SIG-M5 (cell line): ENCODE data around the gene TCERG1L.
"Not testable (repeated sequence)": the region's sequence is repeated elsewhere in the genome, so short reads cannot be mapped to it uniquely, and the experiment has no call there.

ENCODE experiments used
- DNase-seq: peaks from one replicate; lab custom pipeline; 2025; lab: John Stamatoyannopoulos, UW

The TCERG1L gene

DNA sequence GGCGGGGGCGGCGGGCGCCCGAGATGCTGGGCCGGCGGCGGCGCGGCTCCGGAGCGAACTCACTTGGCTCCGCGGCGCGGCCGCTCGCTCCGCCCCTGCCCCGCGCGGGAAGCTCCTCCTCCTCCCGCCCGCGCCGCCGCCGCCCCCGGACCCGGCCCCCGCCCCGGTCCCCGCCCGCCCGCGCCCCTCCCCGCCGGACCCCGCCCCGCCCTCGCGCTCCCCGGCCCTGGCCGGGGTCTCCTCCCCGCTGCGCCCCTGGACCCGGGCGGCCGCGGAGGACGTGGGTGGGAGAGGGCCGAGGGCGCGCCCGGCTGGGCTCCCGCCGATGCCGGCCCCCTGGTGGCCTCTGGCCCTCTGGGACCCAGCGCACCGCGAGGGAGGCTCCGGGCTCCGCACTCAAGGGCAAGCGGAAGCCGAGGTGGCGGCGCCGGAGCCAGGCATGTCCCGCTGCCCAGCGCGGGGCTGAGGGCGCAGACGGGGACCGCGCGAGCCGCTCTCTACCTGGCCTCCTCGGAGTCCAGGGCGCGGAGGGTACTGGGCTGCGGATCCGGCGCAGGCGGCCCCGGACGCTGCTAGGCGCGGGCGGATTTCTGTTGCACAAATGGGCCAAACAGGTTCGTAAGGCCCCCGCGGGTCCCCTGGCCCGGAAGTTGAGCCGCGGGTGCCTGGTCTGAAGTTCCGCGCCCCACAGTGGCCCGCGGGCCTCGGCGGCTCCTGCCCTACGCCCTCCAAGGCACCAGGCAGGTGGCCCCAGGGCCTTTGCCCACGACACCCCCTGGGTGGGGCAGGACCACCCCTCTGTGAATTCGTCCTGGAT lies at the start of gene TCERG1L:
TSS of gene TCERG1L (minus strand) at position 61 of the 817 bp plus-strand sequence. CDS start 86 bp downstream, outside the sequence.
- DNase-seq: no peak

- no peak for DNase-seq
Measured at GRCh38 chr10:131358741-131359442, 47.4 kb upstream of the TCERG1L start.

DNA sequence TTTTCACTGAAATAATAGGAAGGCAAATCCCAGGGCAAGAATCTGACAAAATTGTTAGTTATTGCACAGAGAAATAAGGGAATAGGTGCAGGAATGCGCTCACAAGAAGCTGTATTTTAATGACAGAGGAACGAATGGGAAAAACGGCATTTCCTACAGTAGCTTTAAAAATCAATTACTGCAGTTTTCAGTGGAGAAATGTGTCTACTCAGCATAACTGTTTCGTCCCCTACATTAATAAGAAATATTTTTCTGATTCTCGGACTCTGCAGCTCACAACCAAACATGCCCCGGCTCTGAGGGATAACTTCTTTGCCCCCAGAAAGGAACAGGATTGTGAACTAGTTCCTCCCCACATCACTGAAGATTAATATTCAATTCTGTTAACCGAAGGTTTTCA lies 44.9 kb upstream of the TCERG1L start:
- no peak for DNase-seq

GRCh38 chr10:131355881-131356280 lies 44.4 kb upstream of the TCERG1L start:
- DNase-seq: no peak

DNA sequence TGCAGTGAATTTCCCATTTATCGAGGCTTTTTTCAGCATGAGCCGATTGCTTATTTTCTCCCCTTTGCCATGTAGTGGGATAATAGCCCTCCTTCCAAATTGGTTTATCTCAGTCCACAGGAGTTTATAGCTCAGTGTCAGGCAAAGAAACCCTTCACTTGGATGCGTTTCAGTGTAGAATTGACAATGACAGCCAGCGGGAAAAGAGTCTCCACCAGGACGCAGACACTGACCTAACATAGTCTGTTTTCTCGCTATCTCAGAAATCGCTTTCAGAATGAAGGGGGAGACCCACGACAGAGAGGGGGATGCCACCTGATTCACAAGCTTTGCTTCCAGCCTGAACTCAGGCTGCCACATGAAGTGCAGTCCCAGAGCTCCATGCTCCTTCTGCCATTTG lies 43.5 kb upstream of the TCERG1L start:
- DNase-seq: no peak

- no peak for DNase-seq
Measured at GRCh38 chr10:131354380-131354779, 42.9 kb upstream of the TCERG1L start.

- DNase-seq: no peak
Measured at GRCh38 chr10:131352765-131353290, 41.3 kb upstream of the TCERG1L start.

- DNase-seq: no peak
Measured at GRCh38 chr10:131350660-131351059, 39.1 kb upstream of the TCERG1L start.

DNA sequence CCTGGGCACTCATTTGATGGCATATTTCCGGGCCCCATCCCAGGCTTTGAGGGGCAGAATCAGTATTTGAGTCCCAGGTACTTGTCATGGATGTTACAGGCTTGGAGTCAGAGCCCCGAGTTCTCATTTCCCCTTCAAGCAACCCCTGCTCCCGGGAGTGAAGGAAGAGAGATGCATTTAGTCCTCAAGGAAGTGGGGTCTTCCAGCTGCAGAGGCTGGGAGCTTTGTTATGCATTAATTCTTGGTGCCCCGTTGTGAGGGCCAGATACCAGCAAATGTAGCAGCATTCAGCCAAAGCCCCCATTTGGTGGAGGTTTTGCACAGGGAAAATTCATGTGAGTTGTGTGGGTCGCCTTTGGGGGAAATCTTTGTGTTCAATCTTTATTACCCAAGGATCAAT lies 38.7 kb upstream of the TCERG1L start:
- DNase-seq: no peak

DNA sequence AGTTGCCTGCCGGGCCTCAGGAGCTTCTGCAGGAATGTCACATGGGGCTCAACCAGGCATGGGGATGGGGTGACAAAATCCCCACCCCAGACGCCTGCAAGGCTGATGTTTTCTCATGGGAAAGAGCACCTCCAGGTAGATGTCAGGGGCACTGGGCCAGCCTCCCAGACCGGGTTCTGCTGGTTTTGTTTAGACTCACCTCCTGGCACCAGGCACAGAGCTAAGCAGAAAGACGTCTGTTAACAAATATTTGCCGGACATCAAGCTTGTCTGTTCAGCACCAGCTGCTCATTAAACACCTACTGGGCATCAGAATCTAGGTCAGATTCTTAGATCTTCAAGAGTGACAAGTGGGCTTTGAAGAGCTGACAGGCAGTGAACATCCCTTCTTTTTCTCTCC lies 34.9 kb upstream of the TCERG1L start:
- no peak for DNase-seq

DNA sequence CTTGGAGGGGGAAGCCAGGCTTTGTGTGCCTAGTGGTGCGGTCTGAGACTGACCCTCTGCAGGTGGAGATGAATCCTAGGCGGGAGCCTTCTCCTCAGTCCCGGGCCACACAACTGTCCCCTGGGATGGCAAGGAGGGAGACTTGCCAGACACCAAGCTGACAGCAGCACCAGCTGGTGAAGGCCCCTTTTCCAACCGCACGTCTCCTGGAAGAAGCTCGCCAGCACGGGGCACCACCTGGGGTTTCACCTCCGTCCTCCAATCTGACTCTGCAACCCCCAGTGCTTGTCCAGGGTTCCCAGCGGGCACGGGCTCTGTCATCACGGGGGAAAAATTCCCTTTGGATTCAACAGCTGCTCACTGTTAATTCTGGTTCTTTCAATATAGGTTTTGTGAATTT lies 34.2 kb upstream of the TCERG1L start:
- no peak for DNase-seq

DNA sequence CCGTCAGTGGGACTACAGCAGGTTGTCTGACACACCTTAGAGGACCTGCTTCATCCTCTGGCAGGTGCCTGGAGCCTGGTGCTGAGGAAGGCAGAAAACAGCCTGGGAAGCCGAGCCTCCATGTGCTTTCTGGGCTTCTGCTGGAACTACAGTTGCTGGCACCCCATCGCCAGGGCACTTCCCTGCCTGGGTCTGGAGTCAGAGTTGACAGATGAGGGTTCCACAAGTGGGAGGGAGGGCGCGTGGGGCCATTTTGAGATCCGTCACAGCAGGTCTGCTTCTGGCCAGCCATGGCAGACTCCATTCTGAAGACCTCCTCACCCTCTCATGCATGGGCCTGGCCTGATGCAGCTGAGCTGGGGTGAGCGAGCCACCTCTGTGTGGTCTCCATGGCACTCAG lies 33.2 kb upstream of the TCERG1L start:
- no peak for DNase-seq

DNA sequence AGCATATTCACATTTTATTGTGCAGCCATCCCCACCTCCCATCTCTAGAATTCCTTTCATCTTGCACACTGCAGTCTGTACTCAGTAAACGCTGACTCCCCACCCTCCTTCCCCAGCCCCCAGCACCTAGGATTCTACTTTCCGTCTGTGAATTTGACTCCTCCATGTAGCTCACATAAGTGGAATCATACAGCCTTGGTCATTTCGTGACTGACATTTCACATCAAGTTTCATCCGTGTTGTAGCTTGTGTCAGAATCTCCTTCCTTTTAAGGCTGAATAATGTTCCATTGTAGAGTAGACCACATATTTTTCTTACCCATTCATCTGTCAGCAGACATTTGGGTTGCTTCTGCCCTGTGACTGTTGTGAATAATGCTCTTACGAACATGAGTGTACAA lies 26.2 kb upstream of the TCERG1L start:
- DNase-seq: no peak

DNA sequence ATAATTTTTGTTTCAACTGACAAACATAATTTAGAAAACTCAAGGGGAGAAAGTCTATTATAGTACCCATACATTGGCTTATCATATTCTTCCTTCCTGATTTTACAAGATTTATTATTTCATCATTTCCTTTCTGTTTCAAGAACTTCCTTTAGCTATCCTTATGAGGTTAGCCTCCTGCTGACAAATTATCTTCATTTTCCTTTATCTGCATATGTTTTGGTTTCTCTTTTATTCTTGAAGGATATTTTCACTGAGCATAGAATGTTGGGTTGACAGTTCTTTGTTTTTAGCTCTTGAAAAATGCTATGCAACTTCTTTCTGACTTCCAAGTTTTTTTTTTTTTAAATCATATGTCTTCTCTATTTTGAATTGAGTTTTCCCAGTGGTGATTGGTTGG lies 21.3 kb upstream of the TCERG1L start:
- no peak for DNase-seq

DNA sequence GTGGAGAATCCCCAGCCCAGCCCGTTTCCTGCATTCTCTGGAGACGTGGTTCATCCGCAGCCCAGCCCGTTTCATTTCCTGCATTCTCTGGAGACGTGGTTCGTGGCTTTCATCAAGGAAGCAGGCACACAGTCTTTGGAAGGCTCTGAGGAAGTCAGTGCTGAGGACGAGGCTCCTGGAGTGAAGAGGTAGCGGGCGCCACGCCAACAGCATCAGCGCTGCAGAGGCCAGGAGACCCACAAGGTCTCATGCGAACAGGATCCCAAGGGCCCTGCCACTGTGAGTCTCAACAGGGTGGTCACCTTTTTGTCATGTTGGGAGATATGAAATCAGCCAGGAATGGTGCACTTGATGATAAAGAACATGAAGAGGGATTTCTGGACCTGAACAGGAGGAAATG lies 12.4 kb upstream of the TCERG1L start:
- no peak for DNase-seq

- no peak for DNase-seq
Measured at GRCh38 chr10:131323025-131323424, 11.5 kb upstream of the TCERG1L start.

GRCh38 chr10:131322575-131322974 lies 11.1 kb upstream of the TCERG1L start:
- DNase-seq: not testable (repeated sequence)

DNA sequence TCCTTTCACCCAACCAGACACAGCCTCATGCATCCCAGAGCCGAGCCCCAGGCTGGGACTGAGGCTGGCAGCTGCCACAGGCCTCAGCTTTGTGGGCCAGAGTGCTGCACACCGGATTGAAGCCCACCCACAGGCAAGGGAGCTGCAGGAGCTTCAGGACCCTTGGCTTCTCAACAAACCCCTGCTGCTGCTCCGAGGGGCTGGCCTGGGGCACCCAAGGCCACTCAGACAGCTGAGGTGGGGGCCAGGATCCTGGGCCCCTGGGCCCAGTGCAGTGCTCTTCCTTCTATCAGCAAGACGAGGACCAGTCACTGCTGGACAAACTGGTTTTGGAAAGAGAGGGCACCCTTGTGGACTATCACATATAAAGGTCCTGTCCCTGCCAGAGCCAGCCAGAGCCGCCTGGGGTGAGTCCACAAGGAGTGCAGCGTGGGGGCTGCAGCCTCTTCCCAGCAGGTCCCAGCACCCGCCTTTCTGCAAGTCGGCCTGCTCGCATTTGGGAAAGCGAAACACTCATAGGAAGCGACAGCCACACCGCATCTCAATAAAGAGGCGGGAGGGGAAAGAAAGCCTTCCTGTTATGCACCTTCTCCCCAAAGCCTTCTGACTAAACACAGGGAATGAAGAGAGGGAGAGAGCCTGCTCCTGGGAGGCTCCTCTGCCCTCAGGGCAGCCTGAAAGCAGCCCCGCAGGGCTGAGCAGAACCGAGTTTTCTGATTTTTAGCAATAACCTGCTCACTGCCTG lies 9.5 kb upstream of the TCERG1L start:
- DNase-seq: no peak

GRCh38 chr10:131318814-131319213 lies 7.3 kb upstream of the TCERG1L start:
- no peak for DNase-seq

DNA sequence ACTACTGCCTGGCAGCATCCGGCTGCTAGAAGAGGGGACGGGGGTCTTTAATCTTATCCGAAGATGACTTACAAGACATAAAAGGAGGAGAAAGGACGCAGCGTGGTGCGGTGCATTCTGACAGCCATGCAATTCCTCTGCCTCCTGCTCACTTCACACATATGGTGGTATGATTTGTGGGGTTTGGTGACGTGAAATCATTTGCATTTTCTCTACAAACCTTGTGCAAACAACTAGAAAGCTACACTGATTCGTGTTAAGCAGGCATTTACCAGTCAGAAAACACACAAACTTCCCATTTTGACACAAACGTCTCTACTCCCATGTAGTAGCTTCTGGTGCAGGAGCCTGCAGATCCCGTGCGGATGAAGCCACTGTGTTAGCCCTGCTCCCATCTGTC lies 6.8 kb upstream of the TCERG1L start:
- no peak for DNase-seq

- DNase-seq: no peak
Measured at GRCh38 chr10:131316321-131317075, 5.0 kb upstream of the TCERG1L start.

GRCh38 chr10:131315344-131315743 lies 3.8 kb upstream of the TCERG1L start:
- DNase-seq: no peak
